GM19043 (cell line): ENCODE data around the gene BHMT.

Experiments used
- ATAC-seq: cut with Tn5 transposase; IDR thresholded peaks from one replicate; pipeline ENCODE4 v1.9.1; 2021; ENCODE audit warnings: low read depth; ENCODE audit not compliant: unreplicated experiment

The BHMT gene, protein sequence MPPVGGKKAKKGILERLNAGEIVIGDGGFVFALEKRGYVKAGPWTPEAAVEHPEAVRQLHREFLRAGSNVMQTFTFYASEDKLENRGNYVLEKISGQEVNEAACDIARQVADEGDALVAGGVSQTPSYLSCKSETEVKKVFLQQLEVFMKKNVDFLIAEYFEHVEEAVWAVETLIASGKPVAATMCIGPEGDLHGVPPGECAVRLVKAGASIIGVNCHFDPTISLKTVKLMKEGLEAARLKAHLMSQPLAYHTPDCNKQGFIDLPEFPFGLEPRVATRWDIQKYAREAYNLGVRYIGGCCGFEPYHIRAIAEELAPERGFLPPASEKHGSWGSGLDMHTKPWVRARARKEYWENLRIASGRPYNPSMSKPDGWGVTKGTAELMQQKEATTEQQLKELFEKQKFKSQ

DNA sequence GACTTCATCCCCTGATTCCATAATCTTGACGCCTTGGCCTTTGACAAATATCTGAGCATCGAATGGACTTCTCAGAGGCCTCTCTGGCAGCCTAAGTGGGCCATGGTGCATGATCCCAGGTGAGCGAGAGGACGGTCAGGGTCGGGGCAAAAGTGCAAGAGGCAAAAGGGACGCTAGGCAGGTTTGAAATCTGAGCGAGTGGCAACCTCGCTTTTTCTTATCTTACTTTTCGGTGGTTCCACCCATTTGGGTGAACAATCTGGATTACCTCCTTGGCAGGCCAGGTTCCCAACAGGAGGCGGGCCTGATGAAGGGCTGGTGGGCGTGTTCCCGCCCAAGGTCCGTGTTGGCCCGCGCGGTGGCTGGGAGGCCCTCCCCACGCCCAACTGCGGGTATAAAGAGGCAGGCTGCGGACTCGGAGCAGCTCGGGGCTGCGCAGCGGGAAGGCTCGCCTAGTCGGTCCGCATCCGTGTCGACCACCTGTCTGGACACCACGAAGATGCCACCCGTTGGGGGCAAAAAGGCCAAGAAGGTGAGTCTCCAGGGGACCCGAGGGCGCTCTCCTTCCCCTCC is at the start of gene BHMT:
Gene BHMT, plus strand, starts transcription at position 423 of the 573 bp plus-strand sequence. Its CDS starts 77 bp downstream, at position 500.
- ATAC-seq: no peak

DNA sequence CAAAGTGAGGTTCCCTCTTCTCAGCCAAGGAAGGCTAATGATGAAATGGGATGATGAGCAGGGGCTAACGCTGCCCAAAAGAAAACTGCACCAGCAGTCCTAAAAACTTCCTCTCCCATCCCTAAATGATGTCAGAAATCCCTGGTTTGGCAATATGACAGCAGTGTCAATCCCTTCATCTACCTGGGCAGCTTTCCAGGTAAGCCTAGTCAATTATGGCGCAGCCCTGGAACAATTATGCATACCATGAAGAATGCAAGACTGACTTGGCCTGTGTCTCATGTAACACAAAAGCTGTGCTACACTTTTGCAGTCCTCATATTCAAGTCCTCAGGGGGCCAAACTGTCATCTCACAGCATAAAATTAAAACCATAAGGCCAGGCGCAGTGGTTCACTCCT is 49.2 kb upstream of the BHMT start:
- ATAC-seq: no peak

DNA sequence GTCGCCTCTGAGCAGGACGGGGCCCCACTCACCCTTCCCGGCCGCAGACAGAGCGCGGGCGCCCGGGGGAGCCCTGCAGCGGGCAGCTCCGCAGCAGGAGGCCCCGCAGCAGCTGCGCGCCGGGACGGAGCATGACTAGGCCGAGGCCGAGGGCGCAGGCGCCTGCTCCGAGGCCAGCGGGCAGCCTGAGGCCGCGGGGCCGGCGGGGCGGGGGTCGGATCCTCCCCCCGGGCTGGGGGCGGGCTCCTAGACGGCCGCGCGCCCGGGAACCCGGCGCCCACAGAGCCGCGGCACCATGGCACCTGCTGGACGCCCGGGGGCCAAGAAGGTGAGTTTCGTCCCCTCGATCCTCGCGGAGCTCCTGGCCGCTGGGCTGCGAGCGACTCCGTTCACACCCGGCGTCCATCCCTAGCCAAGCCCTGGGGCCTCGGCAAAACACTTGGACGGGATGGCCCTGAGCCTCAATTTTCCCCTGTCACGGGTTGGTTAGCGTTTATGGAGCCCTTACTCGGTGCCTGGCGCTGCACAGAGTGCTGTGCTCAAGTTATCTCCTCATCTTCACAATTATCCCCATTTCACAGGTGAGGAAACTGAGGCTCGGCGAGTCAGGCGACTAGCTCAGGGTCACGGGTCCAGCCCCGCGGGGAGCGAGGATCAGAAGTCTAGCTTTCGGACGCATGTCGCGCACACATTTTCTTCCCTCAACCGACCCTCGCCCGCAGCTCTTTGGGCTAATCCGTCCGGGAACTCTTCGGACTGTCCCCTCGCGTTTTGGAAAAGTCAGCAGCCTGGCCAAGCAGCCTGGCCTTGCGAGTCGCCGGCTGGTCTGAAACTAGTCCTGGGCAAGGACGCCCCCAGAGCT is 41.9 kb upstream of the BHMT start, which contains the start of the genes BHMT2 and DMGDH:
Gene BHMT2, plus strand, starts transcription at position 280 of the 862 bp plus-strand sequence. Its CDS starts 16 bp downstream, at position 296.
Gene DMGDH, minus strand, starts transcription at position 187 of the 862 bp plus-strand sequence. Its CDS starts 54 bp downstream, at position 133.
- ATAC-seq: no peak

DNA sequence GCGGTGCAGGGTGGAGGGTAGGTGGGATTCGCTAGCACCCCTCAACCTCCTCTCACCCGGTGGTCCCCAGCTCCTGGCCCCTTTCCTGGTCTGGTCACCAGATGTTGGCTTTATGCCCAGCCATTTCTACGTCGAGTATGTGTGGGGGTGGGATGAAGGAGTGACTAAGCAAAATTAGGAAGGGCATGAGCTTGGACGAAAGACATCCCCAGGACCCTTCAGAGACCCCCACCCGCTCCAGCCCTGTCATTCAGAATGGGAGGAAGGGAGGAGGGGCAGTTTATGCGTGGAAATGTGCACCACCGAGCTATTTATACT is 41.3 kb upstream of the BHMT start:
- no peak for ATAC-seq

DNA sequence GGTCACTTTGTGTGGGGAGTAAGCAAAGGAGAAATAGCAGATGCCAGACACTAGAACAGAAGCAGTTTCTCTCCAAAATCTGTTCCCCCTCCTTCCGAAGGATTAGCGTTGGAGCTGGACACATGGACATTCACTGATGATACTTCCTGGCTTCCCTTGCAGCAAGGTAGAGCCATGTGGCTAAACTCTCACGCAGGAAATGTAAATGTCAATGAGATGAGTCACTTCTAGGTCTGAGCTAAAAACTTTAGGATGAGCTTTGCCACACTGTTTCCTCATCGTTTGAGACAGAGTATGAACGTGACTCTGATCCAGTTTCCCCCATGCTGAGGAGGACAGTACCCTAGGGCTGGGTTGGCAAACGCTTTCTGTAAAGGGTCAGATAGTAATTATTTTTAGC is 37.0 kb upstream of the BHMT start:
- ATAC-seq: no peak

DNA sequence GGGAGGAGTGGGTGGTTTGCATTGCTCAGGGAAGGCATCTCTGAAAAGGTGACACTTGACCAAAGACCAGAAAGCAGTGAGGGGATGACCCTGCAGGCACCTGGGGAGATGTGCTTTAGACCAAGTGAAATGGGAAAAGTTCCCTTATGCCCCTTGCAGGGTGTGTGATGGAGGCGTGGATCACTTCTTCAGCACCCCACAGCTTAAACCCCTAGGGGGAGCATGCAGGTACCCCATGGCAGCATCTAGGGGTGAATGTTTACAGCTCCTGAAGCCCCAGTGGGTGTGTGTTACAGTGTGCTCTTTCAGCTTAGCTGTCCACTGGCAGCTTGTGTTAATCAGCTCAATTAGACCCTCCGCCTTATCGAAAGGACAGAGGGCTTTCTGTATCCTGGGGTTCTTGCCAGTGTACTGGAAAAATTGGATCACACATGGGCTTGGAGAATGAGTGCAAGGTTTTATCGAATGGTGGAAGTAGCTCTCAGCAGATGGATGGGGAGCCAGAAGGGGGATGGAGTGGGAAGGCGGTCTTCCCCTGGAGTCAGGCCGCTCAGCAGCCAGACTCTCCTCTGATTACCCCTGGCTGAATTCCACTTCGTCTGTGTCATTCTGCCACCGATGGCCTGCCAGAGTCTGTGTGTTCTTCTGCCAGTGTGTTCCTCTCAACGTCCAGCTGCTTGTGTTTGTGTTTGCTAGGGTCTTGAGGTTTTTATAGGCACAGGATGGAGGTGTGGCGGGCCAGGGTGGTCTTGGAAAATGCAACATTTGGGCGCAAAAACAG is 35.8 kb upstream of the BHMT start:
- ATAC-seq: no peak

DNA sequence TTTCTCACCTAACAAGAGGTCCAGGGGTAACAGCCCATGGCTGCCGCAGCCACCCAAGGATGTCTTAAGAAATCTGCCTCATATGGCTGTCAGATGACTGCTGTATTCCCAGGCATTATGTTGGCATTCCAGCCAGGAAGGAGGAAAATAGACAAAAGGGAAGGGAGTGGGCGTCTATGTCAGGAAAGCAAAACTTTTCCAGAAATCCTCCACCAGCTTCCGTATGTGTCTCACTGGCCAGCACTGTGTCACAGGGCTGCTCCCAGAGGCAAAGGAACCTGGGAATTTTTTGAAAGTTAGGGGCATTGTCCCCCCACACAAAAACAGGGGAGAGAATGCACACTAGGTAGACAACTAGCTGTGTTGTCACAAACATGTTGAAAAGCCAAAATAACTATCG is 34.8 kb upstream of the BHMT start:
- no peak for ATAC-seq

DNA sequence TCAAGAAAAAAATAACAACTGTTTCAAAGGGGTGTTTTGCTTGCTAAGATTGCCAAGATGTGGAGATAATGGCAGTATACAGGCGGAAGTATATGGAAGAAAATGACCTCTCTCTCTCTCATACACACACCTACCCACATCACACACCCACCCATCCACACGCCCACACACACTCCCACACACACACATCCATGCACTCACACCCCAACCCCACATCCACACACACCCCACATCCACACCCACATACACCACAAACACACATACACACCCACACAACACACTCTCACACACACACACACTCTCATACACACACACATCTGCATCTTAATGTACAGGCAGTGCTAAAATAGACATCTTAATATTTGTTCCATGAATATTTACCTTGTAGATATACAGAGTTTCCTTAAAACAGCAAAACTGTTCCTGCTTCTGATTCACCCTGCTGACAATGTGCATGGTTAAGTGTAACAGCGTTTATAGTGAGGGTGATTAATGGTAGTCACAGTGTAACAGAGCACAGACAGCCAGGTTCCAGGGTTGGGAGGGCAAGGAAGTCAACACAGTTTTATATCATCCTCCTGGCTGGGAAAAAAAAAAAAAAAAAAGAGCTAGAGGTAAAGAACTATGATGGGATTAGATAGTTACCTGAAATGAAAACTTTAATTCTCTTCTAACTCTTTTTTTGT is 33.8 kb upstream of the BHMT start:
- ATAC-seq: no peak

DNA sequence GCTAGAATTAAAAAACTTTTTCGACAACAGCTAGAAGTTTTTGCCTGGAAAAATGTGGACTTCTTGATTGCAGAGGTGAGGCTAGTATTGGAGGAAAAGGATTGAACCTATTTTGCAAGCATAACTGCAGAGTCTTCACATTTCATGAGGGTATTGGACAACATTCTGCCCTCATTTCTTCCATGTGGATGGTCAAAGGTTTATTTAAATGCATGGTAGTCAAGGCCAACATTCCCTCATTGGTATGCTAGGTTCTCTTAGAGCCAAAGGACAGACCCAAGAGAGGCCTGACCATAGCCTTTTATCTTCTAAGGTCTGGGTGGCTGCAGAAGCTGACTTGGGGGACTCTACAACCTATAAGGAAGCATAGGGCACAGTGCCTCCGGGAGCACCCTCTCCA is 30.8 kb upstream of the BHMT start:
- no peak for ATAC-seq

DNA sequence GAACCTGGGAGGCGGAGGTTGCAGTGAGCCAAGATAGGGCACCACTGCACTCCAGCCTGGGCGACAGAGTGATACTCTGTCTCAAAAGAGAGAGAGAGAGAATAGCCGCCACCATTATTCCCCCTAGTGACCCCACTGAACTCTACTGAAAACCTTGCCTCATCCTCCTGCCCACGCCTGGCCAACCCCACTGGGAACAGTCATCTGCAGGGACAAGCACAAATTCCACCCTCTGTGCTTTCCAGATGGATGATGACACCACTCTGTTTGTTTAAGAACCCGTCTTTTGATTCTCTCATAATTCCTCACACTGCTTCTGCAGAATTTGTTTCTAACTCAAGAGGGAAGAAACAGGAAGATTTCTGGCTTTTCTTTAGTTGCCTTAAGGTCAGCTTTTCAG is 29.8 kb upstream of the BHMT start:
- ATAC-seq: no peak

DNA sequence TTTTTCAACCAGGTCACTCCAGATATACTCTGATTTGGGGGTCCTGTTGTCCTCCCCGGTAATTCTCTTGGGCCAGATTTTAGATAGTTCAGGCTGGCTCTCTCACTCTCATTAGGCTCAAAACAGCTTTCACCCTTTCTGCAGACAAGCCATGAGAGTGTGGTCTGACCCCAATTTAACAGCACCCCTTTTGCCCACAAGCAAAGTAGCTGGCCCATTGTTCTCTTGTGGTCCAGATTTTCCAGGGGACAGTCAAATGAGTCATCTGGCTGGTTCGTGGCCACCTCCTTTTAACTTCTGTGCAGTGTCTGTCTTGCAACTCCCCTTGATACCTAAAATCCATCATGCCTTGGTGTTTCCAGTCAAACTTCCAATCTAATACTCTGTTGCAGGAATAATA is 25.5 kb upstream of the BHMT start:
- ATAC-seq: no peak

DNA sequence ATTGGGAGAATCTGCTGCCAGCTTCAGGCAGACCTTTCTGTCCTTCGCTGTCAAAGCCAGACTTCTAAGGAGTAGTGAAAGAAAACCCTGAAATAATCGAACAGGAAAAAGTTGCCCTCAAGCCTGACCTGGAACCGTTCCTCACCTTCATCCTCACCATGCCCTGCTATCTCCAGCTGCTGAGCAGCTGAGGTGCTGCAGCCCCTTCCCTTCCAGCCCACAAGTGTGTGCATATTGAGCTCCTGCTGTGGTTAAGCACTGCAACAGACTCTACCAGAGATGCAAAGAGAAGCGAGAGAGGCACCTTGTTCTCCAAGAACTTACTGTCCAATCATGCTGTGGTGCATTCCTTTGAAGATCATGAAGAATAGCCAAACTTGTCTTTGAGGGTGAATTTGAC is 23.1 kb upstream of the BHMT start:
- ATAC-seq: no peak

DNA sequence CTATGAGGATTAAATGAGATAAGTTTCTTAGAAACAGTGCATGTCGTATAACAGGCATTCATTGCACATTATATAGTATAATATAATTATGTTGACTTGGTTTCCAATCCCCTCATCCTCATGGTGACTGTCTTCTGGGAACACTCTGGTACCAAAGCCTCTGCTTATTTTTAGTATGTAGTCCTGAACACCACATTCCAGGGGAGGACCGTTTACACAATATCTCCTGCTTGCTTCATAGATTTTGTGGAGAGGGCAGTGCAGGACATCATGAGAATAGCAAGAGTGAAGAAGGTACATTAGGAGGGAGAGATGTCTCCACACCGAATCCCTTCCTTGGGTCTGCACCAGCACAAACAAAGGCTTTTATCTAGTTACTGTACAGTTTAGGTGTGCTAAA is 20.5 kb upstream of the BHMT start:
- ATAC-seq: no peak

DNA sequence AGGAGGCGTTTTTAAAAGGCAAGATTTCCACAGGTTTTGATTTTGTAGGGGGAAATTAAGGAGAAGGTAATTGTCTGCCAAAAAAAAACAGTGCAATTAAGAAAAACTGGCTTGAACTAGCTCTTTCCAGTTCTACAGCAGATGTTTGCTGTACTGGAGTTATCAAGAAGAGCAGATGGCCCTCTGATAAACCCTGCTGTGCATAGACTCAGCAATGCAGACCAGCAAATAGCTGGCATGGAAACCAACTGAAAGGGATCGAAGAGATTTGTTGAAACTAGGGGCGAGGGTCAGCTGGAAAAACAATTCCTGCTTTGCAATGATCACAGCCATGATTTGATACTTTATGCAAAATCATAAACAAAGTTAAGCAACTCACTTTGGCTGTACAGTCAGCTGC is 17.8 kb upstream of the BHMT start:
- ATAC-seq: no peak

DNA sequence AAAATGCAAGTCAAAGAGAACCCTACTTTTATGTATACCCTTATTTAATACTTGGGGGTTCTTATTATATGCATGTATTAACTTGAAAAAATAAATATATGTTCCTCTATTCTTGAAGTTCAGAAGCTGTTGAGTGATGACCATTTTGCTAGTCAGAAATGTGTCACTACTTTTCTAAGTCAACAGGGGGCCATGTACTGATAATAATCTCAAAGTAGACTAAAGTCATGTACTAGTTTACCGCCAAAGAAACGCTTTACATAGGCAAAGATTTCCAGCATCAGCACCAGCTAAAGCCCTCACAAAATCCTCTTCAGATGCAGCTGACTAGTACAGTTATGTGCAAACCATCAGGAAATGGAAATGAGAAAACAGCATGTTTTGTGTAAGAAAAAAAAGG is 5.7 kb upstream of the BHMT start:
- ATAC-seq: no peak

DNA sequence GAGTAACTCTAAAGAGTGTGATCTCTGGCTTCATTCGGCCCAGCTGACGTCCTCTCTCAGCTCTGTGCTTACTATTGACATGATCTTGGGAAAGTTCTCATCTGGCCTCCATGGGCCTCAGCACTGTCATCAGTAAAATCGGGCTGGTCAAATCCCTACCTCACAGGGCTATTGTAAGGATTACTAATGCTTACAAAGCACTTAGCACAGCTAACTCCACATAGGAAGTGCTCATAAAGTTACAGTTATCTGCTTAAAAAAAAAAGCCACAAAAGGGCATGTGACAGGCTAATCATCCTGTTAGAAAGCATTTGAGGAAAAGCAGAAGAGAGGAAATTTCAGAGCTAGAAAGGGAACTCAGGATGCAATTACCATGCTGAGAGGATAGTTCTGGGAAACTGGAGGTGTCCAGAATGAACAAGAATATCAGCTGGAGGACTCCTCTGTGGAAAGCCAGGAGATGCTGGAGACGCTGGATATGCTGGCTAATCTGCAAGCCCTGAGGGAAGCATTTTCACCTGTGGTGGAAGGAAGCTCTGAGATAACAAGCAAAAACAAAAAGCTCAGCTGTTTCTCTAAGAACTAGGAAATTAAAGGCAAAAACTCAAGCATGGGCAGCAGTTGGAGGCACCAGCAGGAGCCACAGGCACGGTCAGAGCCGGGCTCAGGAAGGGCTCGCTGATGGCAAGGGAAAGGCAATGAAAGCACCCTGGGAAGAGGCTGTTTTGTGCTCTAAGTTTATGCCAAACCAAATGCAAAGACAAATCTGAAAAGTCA is 4.4 kb upstream of the BHMT start:
- ATAC-seq: no peak

DNA sequence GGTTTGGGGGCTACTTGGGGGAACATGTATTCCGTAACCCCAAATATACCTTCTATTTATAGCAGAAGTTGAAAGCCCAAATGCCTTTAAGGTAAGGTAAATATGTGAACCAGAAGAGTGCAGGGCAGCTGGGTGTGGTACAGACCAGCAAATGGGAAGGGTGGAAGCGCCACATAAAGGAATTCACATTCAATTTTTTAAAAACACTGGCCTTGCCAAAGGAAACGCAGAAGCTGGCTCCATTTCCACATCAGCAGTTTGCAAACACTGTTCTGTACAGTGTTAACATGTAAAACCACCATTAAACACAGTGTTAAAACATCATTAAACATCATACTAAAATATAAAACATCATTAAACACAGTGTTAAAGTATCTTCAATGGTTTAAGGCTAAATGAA is 3.5 kb upstream of the BHMT start:
- no peak for ATAC-seq

DNA sequence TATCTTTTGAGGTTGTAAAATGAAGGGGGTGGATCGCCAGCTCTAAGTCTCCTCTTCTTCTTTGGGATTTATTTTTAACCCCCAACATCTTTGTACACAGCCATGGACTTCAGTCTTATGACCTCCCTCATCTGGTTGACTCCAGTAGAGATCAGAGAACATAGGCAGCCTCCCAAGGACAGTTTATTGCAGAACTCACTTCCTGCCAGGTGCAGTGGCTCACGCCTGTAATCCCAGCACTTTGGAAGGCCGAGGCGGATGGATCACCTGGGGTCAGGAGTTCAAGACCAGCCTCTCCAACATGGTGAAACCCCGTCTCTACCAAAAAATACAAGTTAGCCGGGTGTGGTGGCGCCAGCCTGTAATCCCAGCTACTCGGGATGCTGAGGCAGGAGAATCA is 2.8 kb upstream of the BHMT start:
- no peak for ATAC-seq
